Effector memory CD4-positive, alpha-beta T cell (primary cell): ENCODE results near the gene POP4.
A peak's percentile ranks its signal among the peaks of the same experiment; 100 is the strongest.
"Not testable (repeated sequence)": the region's sequence is repeated elsewhere in the genome, so short reads cannot be mapped to it uniquely, and the experiment has no call there.

ENCODE experiments used
- DNase-seq, 3 donors: peaks; one replicate each; pipeline ENCODE4 v3.0.0-alpha.2; 2020
- H3K27ac ChIP-seq: 2 replicates; pipeline ENCODE4 v1.7.0; 2013; ENCODE audit warnings: mild to moderate bottlenecking, low read length, moderate library complexity; ENCODE audit not compliant: insufficient read depth, poor library complexity, severe bottlenecking
- H3K27me3 ChIP-seq: replicated peaks from 2 replicates; pipeline ENCODE4 v1.7.0; 2013; ENCODE audit warnings: mild to moderate bottlenecking, low read length; ENCODE audit not compliant: insufficient read depth, control insufficient read depth, poor library complexity, severe bottlenecking
- H3K36me3 ChIP-seq: 2 replicates; pipeline ENCODE4 v1.7.0; 2013; ENCODE audit warnings: mild to moderate bottlenecking, low read length, moderate library complexity; ENCODE audit not compliant: control insufficient read depth, insufficient read depth
- H3K4me1 ChIP-seq: 2 replicates; pipeline ENCODE4 v1.7.0; 2013; ENCODE audit warnings: low read length, mild to moderate bottlenecking; ENCODE audit not compliant: control insufficient read depth, insufficient read depth, poor library complexity, severe bottlenecking
- H3K4me3 ChIP-seq: 2 replicates; pipeline ENCODE4 v1.7.0; 2013; ENCODE audit warnings: low read length, low read depth, mild to moderate bottlenecking; ENCODE audit not compliant: insufficient read depth, poor library complexity, severe bottlenecking
- H3K9me3 ChIP-seq: 2 replicates; pipeline ENCODE4 v1.7.0; 2013; ENCODE audit warnings: mild to moderate bottlenecking, low read length, moderate library complexity; ENCODE audit not compliant: control insufficient read depth
- total RNA-seq, 3 donors: gene quantifications; one replicate each; lab custom pipeline; 2026; lab: John Stamatoyannopoulos, UW

Gene POP4, protein sequence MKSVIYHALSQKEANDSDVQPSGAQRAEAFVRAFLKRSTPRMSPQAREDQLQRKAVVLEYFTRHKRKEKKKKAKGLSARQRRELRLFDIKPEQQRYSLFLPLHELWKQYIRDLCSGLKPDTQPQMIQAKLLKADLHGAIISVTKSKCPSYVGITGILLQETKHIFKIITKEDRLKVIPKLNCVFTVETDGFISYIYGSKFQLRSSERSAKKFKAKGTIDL
- 17.7 to 22.1 (median 21.5) reads per million in 3 donors for total RNA-seq

DNA sequence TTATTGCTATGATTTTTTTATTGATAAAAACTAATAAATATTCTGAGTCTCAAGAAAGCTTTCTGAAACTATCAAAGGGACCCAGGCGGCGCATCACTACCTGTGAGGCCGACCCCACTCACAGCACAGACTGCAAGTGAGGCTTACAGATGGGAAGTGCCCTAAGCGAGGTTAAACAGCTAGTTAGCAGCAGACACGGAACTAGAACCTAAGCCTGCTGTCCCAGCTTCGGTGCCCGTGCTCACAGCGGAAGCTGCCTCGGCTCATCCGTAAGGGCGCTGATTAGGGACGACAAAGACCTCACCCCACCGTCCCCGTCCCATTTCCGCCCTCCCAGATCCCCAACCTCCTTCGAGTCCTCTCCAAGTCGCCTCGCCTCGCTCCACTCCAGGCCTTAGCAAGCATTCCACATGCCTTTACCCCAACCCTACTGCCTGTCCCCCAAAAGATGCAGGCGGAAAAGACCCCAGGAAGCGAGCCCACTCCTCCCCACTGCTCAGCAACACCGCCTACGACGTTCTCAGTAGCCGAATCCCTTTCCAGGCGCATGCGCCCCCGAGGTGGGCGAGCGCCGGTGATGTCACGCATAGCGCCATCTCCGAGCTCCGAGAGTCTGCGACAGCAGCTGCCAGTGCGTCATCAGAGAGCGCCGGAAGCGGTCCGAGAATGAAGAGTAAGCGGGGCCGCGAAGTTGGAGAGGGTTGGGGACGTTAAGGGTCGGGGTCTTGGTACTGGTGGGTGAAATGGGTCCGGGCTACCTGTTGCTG lies at the start of gene POP4:
Gene POP4, plus strand, starts transcription at position 631 of the 767 bp plus-strand sequence. Its CDS starts 36 bp downstream, at position 667.
- peak within 1 kb of the TSS; percentile 96 for H3K27ac ChIP-seq
- H3K9me3 ChIP-seq = no peaks in the 10 kb centered on the region
- peaks cover 4% of the 10 kb centered on the region for H3K4me1 ChIP-seq
- H3K4me3 ChIP-seq = peak within 1 kb of the TSS; percentile 82
- no peaks in the 10 kb centered on the region for H3K27me3 ChIP-seq
- H3K36me3 ChIP-seq = peaks cover 16% of the 10 kb centered on the region
- peak; percentile 92 to 97 (median 92) for DNase-seq

- H3K27ac ChIP-seq, H3K4me1 ChIP-seq, DNase-seq, H3K27me3 ChIP-seq, H3K4me3 ChIP-seq, H3K9me3 ChIP-seq, H3K36me3 ChIP-seq: not testable (repeated sequence)
Measured at GRCh38 chr19:29559110-29559509, 47.0 kb upstream of the POP4 start.

DNA sequence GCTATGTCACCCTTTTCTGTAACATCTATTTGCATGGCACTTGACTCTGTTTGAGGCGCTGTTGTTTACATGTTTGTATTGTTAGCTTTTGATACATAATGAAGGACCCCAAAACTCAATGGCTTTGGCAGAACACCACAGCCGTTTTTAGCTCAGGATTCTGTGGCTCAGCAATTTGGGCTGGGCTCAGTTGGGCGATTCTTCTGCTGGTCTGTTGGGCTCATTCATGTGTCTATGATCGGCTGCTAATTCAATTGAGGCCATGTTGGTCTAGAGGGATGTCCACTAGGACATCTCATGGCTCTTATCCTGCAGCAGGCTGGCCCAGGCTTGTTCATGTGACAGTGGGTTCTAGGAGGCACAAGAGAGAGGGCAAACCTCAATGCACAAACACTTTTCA lies 46.3 kb upstream of the POP4 start:
- Histone ChIP-seq H3K4me3 (no peak overlapping the region), H3K9me3 (no peaks in the 10 kb centered on the region), H3K27me3 (no peaks in the 10 kb centered on the region), H3K27ac (no peak overlapping the region), H3K36me3 (no peaks in the 10 kb centered on the region), H3K4me1 (no peaks in the 10 kb centered on the region)
- no peak for DNase-seq

DNA sequence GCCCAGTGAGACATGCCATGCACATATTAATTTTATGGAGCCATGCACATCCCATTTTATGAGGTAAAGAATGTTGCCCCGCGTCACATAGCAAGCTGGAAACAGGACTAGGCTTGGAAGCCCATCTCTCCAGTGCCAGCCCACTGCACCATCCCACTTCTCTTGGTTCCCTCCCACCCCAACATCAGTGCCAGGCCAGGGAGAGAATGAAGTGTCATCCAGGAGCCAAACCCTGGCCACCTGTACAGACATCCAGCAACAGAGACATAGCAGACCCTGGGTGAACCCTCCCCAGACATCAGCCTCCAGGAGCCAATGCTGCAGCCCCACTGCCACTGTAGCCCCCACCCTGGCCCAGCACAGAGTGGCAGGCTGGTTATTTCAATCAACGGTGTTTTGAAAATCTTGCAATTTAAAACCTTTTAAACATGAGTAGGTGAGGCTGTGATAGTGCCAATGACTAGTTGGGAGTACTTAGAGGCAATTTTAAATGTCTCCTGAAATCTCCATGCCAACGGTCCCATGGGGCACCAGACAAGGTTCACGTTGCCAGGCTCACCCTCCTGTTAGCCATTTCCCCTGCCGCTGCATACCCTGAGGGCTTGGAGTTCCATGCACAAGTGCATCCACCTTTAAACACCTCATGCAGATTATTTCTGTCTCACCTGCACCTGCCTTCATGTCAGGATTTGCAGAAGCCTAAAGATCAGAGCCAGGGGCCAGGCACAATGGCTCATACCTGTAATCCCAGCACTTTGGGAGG lies 45.6 kb upstream of the POP4 start:
- H3K9me3 ChIP-seq = no peaks in the 10 kb centered on the region
- no peak for DNase-seq
- no peak overlapping the region for H3K27ac ChIP-seq
- no peaks in the 10 kb centered on the region for H3K27me3 ChIP-seq
- no peak overlapping the region for H3K4me3 ChIP-seq
- H3K4me1 ChIP-seq = no peaks in the 10 kb centered on the region
- H3K36me3 ChIP-seq = no peaks in the 10 kb centered on the region

GRCh38 chr19:29561601-29562000 lies 44.5 kb upstream of the POP4 start:
- H3K27me3 ChIP-seq = no peaks in the 10 kb centered on the region
- no peak for DNase-seq
- H3K27ac ChIP-seq = no peak overlapping the region
- no peaks in the 10 kb centered on the region for H3K36me3 ChIP-seq
- H3K4me3 ChIP-seq = no peak overlapping the region
- H3K9me3 ChIP-seq = no peaks in the 10 kb centered on the region
- no peaks in the 10 kb centered on the region for H3K4me1 ChIP-seq

- Histone ChIP-seq H3K36me3 (no peaks in the 10 kb centered on the region), H3K27me3 (no peaks in the 10 kb centered on the region), H3K4me1 (no peaks in the 10 kb centered on the region), H3K4me3 (no peak overlapping the region), H3K27ac (no peak overlapping the region), H3K9me3 (no peaks in the 10 kb centered on the region)
- DNase-seq = no peak
Measured at GRCh38 chr19:29562299-29563297, 43.5 kb upstream of the POP4 start.

DNA sequence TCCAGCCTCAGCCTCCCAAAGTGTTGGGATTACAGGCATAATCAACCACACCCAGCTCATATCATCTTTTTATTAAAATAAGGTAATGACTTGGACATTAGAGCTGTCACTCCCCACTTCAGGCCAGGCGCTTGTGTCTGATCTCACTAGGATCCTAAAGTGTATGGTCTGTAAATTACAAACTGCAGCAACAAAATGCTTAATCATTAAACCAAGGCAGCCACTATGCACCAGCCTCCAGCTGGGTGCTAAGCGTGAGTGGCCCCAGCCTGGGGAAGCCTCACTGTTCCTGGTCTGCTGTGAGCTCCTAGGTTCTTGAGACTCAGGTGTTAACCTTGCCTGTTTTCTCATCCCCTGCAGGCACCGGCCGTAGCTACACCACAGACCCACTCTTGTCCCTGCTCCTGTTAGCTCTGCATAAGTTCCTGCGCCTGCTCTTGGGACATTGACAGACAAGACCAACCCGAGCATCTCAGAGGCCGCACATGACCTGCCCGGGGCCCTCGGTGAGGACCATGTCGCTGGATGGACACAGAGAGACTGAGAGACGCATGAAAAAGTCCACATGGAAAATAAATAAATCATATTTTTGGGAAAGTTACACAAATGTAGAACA lies 42.5 kb upstream of the POP4 start:
- Histone ChIP-seq H3K27me3 (no peaks in the 10 kb centered on the region), H3K36me3 (no peaks in the 10 kb centered on the region), H3K4me1 (no peaks in the 10 kb centered on the region), H3K27ac (no peak overlapping the region), H3K9me3 (no peaks in the 10 kb centered on the region), H3K4me3 (no peak overlapping the region)
- DNase-seq = no peak

DNA sequence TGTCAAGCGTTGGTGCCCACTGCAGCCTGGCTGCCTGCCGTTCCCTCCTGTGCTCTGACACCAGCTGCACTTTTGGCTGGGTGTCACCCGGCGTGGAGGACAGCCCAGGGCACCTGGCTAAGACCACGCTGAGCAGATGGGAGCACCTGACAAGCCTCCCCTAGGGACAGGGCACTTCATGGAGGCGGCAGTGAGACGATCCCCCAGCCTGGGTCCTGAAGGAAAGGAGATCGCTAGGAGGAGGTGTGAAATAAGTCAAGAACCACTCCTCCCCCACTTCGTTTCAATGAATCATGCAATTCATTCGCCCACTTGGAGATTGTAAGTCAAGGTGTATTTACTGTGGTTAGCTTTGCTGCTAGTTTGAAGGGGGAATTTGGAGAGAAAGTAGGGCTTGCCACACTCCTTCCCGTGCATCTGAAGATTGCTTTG lies 41.5 kb upstream of the POP4 start:
- no peaks in the 10 kb centered on the region for H3K4me1 ChIP-seq
- no peaks in the 10 kb centered on the region for H3K9me3 ChIP-seq
- no peak overlapping the region for H3K4me3 ChIP-seq
- no peaks in the 10 kb centered on the region for H3K27me3 ChIP-seq
- no peak for DNase-seq
- H3K36me3 ChIP-seq = no peaks in the 10 kb centered on the region
- H3K27ac ChIP-seq = no peak overlapping the region

- H3K27me3 ChIP-seq = no peaks in the 10 kb centered on the region
- H3K36me3 ChIP-seq = no peaks in the 10 kb centered on the region
- no peaks in the 10 kb centered on the region for H3K9me3 ChIP-seq
- no peaks in the 10 kb centered on the region for H3K4me1 ChIP-seq
- H3K27ac ChIP-seq = no peak overlapping the region
- no peak overlapping the region for H3K4me3 ChIP-seq
- DNase-seq = no peak
Measured at GRCh38 chr19:29565171-29565570, 40.9 kb upstream of the POP4 start.
